A673 (cell line): Measurements from ENCODE around the gene GSG1L.

ENCODE experiments used
- EZH2 ChIP-seq: fragments of 200-600 bp; sonication (generic); IDR thresholded peaks from 2 replicates; pipeline ENCODE4 v1.6.1; 2017; ENCODE audit warnings: borderline replicate concordance, low read depth, mild to moderate bottlenecking, mixed read lengths, antibody characterized with exemption, low read length; ENCODE audit not compliant: poor library complexity, severe bottlenecking
- TF ChIP-seq, protein P1 (sequence below): fragments of 300-800, 200-600 bp; sonication (generic); conservative IDR thresholded peaks from 2 replicates; pipeline ENCODE4 v1.5.1; 2017; ENCODE audit warnings: low read depth, mild to moderate bottlenecking, antibody characterized with exemption, low read length, moderate library complexity, mixed read lengths

DNA sequence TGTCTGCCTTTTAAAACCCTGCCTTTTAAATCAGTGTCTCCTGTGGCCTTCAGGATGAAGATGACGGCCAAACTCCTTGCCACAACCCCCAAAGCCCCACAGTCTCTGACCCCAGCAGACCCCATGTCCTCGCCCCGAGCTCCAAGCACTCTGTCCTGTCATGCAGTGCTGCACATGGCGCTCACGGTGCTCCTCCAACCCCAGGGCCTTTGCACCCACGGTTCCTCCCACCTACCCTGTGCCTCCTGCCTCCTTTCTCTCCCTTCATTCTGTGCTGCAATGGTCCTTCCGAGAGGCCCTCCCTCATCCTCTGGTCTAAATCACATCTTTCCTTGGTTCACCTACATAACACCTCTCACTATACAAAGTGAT is 278.2 kb downstream of the GSG1L start:
- TF ChIP-seq, protein P1, sequence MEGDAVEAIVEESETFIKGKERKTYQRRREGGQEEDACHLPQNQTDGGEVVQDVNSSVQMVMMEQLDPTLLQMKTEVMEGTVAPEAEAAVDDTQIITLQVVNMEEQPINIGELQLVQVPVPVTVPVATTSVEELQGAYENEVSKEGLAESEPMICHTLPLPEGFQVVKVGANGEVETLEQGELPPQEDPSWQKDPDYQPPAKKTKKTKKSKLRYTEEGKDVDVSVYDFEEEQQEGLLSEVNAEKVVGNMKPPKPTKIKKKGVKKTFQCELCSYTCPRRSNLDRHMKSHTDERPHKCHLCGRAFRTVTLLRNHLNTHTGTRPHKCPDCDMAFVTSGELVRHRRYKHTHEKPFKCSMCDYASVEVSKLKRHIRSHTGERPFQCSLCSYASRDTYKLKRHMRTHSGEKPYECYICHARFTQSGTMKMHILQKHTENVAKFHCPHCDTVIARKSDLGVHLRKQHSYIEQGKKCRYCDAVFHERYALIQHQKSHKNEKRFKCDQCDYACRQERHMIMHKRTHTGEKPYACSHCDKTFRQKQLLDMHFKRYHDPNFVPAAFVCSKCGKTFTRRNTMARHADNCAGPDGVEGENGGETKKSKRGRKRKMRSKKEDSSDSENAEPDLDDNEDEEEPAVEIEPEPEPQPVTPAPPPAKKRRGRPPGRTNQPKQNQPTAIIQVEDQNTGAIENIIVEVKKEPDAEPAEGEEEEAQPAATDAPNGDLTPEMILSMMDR: no peak
- no peak for TF ChIP-seq EZH2
